ENCODE data around the gene GATA5.

DNA sequence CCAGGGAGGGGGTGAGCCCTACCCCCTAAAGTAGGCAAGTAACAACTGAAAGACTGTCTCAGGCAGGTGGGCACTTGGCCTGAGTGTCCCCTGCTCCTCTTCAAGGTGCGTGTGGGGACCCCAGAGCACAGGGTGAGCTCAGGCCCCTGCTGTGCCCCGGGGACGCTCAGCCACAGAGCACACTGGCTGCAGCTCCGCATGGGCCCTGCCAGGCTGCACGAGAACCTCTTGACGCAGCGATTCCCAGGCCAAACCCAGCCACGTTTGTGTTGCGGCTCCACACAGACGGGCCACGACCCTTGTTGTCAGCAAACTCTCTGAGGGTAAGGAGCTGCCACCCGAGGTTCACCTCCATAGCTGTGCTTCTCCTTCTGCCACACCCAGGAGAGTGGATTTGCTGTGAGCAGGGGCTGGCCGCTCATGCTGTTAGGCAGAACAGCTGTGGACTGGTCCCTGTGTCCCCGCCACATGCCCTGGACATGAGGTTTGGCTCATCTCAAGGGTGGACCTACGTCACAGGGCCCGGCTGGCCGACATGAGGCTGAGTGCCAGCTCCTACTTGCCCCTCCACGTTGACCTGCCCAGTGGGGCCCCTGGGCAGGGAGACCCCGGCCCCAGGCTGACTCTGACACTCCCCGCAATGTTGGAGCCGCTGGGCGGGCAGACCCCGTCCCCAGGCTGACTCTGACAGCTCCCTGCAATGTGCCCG lies 29.7 kb upstream of the GATA5 start:
- TF ChIP-seq, protein P1, sequence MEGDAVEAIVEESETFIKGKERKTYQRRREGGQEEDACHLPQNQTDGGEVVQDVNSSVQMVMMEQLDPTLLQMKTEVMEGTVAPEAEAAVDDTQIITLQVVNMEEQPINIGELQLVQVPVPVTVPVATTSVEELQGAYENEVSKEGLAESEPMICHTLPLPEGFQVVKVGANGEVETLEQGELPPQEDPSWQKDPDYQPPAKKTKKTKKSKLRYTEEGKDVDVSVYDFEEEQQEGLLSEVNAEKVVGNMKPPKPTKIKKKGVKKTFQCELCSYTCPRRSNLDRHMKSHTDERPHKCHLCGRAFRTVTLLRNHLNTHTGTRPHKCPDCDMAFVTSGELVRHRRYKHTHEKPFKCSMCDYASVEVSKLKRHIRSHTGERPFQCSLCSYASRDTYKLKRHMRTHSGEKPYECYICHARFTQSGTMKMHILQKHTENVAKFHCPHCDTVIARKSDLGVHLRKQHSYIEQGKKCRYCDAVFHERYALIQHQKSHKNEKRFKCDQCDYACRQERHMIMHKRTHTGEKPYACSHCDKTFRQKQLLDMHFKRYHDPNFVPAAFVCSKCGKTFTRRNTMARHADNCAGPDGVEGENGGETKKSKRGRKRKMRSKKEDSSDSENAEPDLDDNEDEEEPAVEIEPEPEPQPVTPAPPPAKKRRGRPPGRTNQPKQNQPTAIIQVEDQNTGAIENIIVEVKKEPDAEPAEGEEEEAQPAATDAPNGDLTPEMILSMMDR (IDR thresholded peaks at IDR 0.05), result no peak
- TF ChIP-seq EP300 (IDR thresholded peaks at IDR 0.05), result no peak
- TF ChIP-seq POLR2A (IDR thresholded peaks at IDR 0.05; ENCODE audit: low read depth), result no peak
- TF ChIP-seq POLR2AphosphoS5 (IDR thresholded peaks at IDR 0.05), result no peak

Data from esophagus muscularis mucosa (tissue), 4 donors.